ENCODE data around the gene GDPD5. TPM values are rescaled to one million over a fixed set of nuclear protein-coding genes. Genes with fewer than 3 reads are reported as not detected.

Gene GDPD5
- total RNA-seq, 2 experiments from 2014 or later = 107 to 109 TPM

- Mint-ChIP-seq H3K4me3 (no peak overlapping the region), H3K27me3 (no peaks in the 10 kb centered on the region), H3K27ac (peak overlapping the region; percentile 1), H3K36me3 (ENCODE audit: low read depth) (peaks cover 30% of the 10 kb centered on the region), H3K4me1 (peaks cover 60% of the 10 kb centered on the region), H3K9me3 (no peaks in the 10 kb centered on the region)
- POLR2A ChIA-PET = no interaction called here
- no peak for DNase-seq
- CTCF ChIA-PET = no interaction called here
Observed at GRCh38 chr11:75514596-75514995, 11.1 kb downstream of the GDPD5 start.

GRCh38 chr11:75513250-75513649 is 12.5 kb downstream of the GDPD5 start:
- CTCF ChIA-PET = no interaction called here
- no peak for DNase-seq
- no peak overlapping the region for H3K27ac Mint-ChIP-seq
- H3K9me3 Mint-ChIP-seq = no peaks in the 10 kb centered on the region
- peaks cover 29% of the 10 kb centered on the region for H3K36me3 Mint-ChIP-seq (ENCODE audit: low read depth)
- H3K4me1 Mint-ChIP-seq = peaks cover 62% of the 10 kb centered on the region
- H3K27me3 Mint-ChIP-seq = no peaks in the 10 kb centered on the region
- POLR2A ChIA-PET = no interaction called here
- no peak overlapping the region for H3K4me3 Mint-ChIP-seq

DNA sequence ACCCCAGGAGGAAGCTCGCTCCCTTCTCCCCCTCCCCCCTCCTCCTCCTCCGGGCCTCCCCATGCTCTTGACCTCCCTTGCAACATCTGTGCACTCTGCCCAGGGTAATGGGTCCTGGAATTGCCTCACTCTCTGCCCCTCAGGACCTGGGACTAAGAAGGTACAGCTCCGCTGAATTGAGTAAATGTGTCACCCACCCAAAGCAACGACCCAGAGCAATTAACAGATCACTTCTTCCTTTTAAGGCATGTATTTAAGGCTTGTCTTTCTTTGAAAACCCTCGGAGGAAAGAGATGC is 15.1 kb downstream of the GDPD5 start:
- no peaks in the 10 kb centered on the region for H3K27me3 Mint-ChIP-seq
- H3K9me3 Mint-ChIP-seq = no peaks in the 10 kb centered on the region
- POLR2A ChIA-PET = interaction anchor here (0.9 to 4.0 kb wide), 2 partner anchors 13 to 15 kb away, joined by 3 to 29 read pairs; partner anchors contain the start of gene GDPD5
- peak overlapping the region; percentile 10 for H3K27ac Mint-ChIP-seq
- H3K4me1 Mint-ChIP-seq = peaks cover 56% of the 10 kb centered on the region
- no peak overlapping the region for H3K4me3 Mint-ChIP-seq
- CTCF ChIA-PET = interaction anchor here (1.2 kb wide), 1 partner anchor 15 kb away, joined by 3 read pairs; the partner anchor contains the start of gene GDPD5
- DNase-seq = no peak
- peaks cover 20% of the 10 kb centered on the region for H3K36me3 Mint-ChIP-seq (ENCODE audit: low read depth)

DNA sequence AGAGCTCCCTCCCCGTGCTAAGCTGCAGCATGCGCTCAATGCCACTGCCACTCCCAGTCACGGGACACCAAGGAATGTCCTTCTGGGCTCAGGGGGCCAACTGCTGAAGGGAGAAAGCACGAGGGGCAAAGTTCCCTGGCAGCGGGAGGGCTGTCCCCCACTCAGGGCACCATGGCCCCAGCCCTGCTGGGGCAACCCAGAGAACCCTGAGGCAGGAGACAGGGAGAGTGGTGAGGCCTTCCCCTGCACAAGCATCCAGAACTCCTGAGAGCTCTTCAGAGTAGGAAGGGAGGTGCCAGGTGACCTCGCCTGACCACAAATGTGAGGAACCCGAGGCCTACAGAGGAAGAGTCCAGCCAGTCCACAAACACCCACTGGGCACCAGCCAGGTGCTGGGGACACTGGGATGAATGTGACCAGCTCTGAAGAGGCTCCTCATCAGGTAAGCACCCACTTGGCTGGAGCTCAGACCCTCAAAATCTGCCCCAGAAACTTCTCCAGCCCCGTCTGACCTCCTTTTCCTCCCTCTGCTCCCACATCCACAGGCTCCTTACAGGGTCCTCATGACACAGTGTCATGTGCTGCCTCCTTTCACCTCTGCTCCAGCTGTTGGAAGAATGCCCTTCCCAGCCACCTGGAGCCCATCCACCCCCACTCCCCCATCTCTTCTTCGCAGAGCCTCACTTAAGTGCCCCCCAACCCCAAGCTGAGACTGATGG is 15.6 kb downstream of the GDPD5 start:
- Mint-ChIP-seq H3K27me3 (no peaks in the 10 kb centered on the region), H3K36me3 (ENCODE audit: low read depth) (peaks cover 18% of the 10 kb centered on the region), H3K9me3 (no peaks in the 10 kb centered on the region), H3K4me3 (no peak overlapping the region), H3K4me1 (peaks cover 53% of the 10 kb centered on the region), H3K27ac (peak overlapping the region; percentile 21)
- no peak for DNase-seq
- ChIA-PET CTCF (interaction anchor here (1.2 kb wide), 1 partner anchor 16 kb away, joined by 3 read pairs; the partner anchor contains the start of gene GDPD5), POLR2A (interaction anchor here (0.8 to 4.0 kb wide), 2 partner anchors 14 to 111 kb away, joined by 3 to 29 read pairs; partner anchors contain the start of genes GDPD5 and RPS3)

- H3K4me3 Mint-ChIP-seq = no peak overlapping the region
- CTCF ChIA-PET = interaction anchor here (1.1 to 1.2 kb wide), 2 partner anchors 20 to 24 kb away, joined by 3 read pairs; no protein-coding TSS in a partner anchor
- H3K27ac Mint-ChIP-seq = peak overlapping the region; percentile 94
- peaks cover 51% of the 10 kb centered on the region for H3K4me1 Mint-ChIP-seq
- peaks cover 14% of the 10 kb centered on the region for H3K36me3 Mint-ChIP-seq (ENCODE audit: low read depth)
- POLR2A ChIA-PET = interaction anchor here (0.8 to 4.0 kb wide), 4 partner anchors 11 to 110 kb away, joined by 3 to 29 read pairs (median 3); partner anchors contain the start of genes GDPD5 and RPS3
- no peaks in the 10 kb centered on the region for H3K27me3 Mint-ChIP-seq
- DNase-seq = no peak
- H3K9me3 Mint-ChIP-seq = no peaks in the 10 kb centered on the region
Observed at GRCh38 chr11:75509020-75509720, 16.6 kb downstream of the GDPD5 start.

GRCh38 chr11:75508051-75508561 is 17.6 kb downstream of the GDPD5 start:
- peak; percentile 83 for DNase-seq
- no peaks in the 10 kb centered on the region for H3K27me3 Mint-ChIP-seq
- ChIA-PET POLR2A (interaction anchor here (0.8 to 4.0 kb wide), 5 partner anchors 12 to 62 kb away, joined by 3 to 29 read pairs (median 3); partner anchors contain the start of gene GDPD5), CTCF (interaction anchor here (0.7 to 1.1 kb wide), 6 partner anchors 17 to 119 kb away, joined by 3 read pairs; partner anchors contain the start of gene GDPD5)
- H3K36me3 Mint-ChIP-seq (ENCODE audit: low read depth) = peaks cover 13% of the 10 kb centered on the region
- H3K4me1 Mint-ChIP-seq = peaks cover 50% of the 10 kb centered on the region
- H3K27ac Mint-ChIP-seq = peak overlapping the region; percentile 94
- peak overlapping the region; percentile 11 for H3K4me3 Mint-ChIP-seq
- no peaks in the 10 kb centered on the region for H3K9me3 Mint-ChIP-seq

- ChIA-PET CTCF (interaction anchor here (0.7 to 1.1 kb wide), 5 partner anchors 18 to 119 kb away, joined by 3 read pairs; partner anchors contain the start of gene GDPD5), POLR2A (interaction anchor here (0.8 to 4.0 kb wide), 4 partner anchors 12 to 24 kb away, joined by 3 to 29 read pairs (median 6); partner anchors contain the start of gene GDPD5)
- no peak for DNase-seq
- Mint-ChIP-seq H3K4me1 (peaks cover 53% of the 10 kb centered on the region), H3K27me3 (no peaks in the 10 kb centered on the region), H3K27ac (peak overlapping the region; percentile 94), H3K4me3 (no peak overlapping the region), H3K9me3 (no peaks in the 10 kb centered on the region), H3K36me3 (ENCODE audit: low read depth) (peaks cover 13% of the 10 kb centered on the region)
Observed at GRCh38 chr11:75507571-75507970, 18.2 kb downstream of the GDPD5 start.

DNA sequence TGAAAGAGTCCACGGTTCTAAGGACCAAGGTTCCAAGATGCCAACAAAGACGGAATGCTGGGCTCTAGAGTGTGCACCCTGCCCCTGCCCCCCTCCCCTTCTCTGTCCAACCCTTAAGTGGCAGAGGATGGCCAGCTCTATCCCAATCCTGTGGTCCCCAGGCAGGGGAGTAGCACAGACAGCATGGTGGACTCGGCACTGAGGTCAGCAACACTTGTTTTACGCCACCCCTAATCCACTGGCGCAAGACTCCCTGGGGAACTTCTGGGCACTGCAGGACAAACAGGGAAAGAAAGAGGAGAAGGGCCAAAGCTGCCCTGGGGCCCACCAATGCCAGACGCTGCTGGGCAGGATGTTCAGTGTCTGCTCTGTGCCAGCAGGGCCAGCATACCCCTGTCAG is 18.9 kb downstream of the GDPD5 start:
- Mint-ChIP-seq H3K9me3 (no peaks in the 10 kb centered on the region), H3K27ac (peak overlapping the region; percentile 94), H3K36me3 (ENCODE audit: low read depth) (peaks cover 14% of the 10 kb centered on the region), H3K27me3 (no peaks in the 10 kb centered on the region), H3K4me1 (peaks cover 57% of the 10 kb centered on the region), H3K4me3 (no peak overlapping the region)
- POLR2A ChIA-PET = interaction anchor here (0.6 to 4.0 kb wide), 3 partner anchors 12 to 17 kb away, joined by 3 to 29 read pairs (median 8); partner anchors contain the start of gene GDPD5
- CTCF ChIA-PET = interaction anchor here (1.1 kb wide), 1 partner anchor 18 kb away, joined by 3 read pairs; the partner anchor contains the start of gene GDPD5
- DNase-seq = no peak

DNA sequence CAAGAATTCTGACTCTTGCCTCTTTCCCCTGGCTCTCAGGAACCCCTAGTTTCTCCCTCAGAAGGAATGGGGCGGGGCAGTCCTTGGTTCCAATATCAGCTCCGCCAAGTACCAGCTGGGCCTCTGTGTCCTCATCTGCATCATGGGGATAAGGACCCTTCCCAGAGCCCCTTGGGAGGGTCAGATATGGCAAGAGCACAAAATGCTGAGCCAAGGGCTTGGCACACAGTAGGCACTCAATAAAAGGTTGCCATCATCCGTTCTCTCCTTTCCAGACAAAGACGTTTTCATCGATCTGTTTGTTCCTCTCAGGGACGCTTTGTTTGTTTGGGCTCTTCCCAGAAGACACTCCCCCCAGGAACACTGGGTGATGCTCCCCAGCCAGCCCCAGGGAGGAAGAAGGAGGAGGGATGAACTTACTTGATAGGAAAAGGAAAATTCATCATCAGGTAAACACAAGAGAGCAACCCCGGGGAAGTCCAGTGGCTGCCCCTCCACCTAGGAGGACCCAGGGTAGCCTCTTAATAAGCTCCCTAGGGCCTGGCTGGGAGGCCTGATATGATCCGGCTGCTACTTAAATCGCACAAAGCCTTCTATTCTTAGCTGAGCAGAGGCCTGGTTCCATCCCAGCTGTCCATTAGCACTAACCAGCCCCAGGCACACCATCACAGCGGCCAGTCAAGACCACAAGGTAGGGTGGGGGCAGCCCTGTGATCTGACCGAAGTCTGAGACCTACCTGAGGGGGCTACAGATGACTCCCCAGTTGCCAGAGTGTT is 19.6 kb downstream of the GDPD5 start:
- Mint-ChIP-seq H3K27ac (peak overlapping the region; percentile 94), H3K27me3 (no peaks in the 10 kb centered on the region), H3K36me3 (ENCODE audit: low read depth) (peaks cover 14% of the 10 kb centered on the region), H3K4me1 (peaks cover 58% of the 10 kb centered on the region), H3K4me3 (no peak overlapping the region), H3K9me3 (no peaks in the 10 kb centered on the region)
- ChIA-PET CTCF (no interaction called here), POLR2A (interaction anchor here (0.6 kb wide), 1 partner anchor 13 kb away, joined by 3 read pairs; no protein-coding TSS in a partner anchor)
- DNase-seq = no peak

GRCh38 chr11:75504501-75504900 is 21.2 kb downstream of the GDPD5 start:
- Mint-ChIP-seq H3K36me3 (ENCODE audit: low read depth) (peaks cover 11% of the 10 kb centered on the region), H3K27ac (no peak overlapping the region), H3K27me3 (no peaks in the 10 kb centered on the region), H3K9me3 (no peaks in the 10 kb centered on the region), H3K4me3 (no peak overlapping the region), H3K4me1 (peaks cover 60% of the 10 kb centered on the region)
- ChIA-PET POLR2A (no interaction called here), CTCF (no interaction called here)
- DNase-seq = no peak

DNA sequence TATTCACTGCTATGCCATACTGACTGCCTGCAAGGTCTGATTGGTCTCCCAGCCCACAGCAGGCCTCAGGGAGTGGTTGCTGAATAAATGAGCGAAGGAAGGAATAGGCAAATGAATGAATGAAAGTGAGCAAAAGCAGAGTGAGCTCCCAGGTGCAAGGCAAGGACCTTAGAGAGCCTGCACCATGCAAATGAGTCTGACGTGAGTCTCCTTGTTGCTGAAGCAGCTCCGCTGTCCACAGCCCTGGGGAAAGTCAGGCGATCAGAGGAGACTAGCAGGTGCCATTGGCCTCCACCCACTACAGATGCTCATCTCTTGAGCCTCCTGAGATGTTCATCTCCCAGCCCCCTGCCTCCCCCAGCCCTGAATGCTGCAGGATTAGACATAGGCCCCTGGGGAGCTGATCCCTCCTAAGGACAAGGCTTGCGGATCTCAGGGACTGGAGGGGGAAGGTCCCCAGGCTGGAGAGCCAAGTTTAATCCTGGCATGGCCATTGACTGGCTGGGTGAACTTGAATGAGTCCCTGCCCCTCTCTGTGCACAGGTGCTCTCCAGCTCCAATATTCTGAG is 22.1 kb downstream of the GDPD5 start:
- DNase-seq = no peak
- H3K27me3 Mint-ChIP-seq = no peaks in the 10 kb centered on the region
- H3K36me3 Mint-ChIP-seq (ENCODE audit: low read depth) = peaks cover 11% of the 10 kb centered on the region
- no peaks in the 10 kb centered on the region for H3K9me3 Mint-ChIP-seq
- POLR2A ChIA-PET = no interaction called here
- H3K4me1 Mint-ChIP-seq = peaks cover 57% of the 10 kb centered on the region
- H3K27ac Mint-ChIP-seq = no peak overlapping the region
- no peak overlapping the region for H3K4me3 Mint-ChIP-seq
- CTCF ChIA-PET = no interaction called here

GRCh38 chr11:75502138-75502537 is 23.6 kb downstream of the GDPD5 start:
- Mint-ChIP-seq H3K27me3 (no peaks in the 10 kb centered on the region), H3K4me1 (peaks cover 47% of the 10 kb centered on the region), H3K27ac (no peak overlapping the region), H3K4me3 (no peak overlapping the region), H3K36me3 (ENCODE audit: low read depth) (peaks cover 11% of the 10 kb centered on the region), H3K9me3 (no peaks in the 10 kb centered on the region)
- ChIA-PET POLR2A (no interaction called here), CTCF (interaction anchor here (1.0 to 1.5 kb wide), 2 partner anchors 74 to 85 kb away, joined by 3 to 6 read pairs; no protein-coding TSS in a partner anchor)
- DNase-seq = no peak

Data from activated CD4-positive, alpha-beta memory T cell treated with anti-CD3 and anti-CD28 coated beads, Interleukin-2, amount 10 ng/mL, durations not matched to agents 7 days and 5 days (primary cell).